IPS-11a (cell line): Measurements from ENCODE around the gene EIF2S1.
"Not testable (repeated sequence)": the region's sequence is repeated elsewhere in the genome, so short reads cannot be mapped to it uniquely, and the experiment has no call there.

Experiments
- H3K4me3 ChIP-seq: one replicate; pipeline ENCODE4 v1.5.1; 2013; ENCODE audit warnings: low read depth, low read length, control low read depth

Gene EIF2S1

DNA sequence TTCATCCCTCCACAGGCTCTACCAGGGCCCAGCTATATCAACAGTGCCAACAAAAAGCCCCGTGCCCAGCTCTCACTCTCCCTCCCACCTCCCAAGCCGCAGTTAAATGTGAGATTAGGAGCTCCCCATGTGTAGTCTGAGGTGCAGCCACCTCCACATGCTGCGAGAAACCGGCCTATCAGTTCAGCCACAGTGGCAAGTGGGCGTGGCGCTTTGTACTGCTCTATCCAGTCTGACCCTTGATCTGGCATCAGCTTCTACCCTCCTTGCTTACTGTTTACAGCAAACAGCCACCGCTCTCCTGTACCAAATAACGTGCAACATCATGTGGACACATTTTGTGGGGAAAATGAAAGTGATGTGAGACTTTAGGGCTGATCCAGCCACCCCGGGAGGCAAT lies 50.2 kb downstream of the EIF2S1 start:
- H3K4me3 ChIP-seq: no peak overlapping the region

GRCh38 chr14:67411370-67411769 lies 51.2 kb downstream of the EIF2S1 start:
- H3K4me3 ChIP-seq: peak overlapping the region; percentile 37

DNA sequence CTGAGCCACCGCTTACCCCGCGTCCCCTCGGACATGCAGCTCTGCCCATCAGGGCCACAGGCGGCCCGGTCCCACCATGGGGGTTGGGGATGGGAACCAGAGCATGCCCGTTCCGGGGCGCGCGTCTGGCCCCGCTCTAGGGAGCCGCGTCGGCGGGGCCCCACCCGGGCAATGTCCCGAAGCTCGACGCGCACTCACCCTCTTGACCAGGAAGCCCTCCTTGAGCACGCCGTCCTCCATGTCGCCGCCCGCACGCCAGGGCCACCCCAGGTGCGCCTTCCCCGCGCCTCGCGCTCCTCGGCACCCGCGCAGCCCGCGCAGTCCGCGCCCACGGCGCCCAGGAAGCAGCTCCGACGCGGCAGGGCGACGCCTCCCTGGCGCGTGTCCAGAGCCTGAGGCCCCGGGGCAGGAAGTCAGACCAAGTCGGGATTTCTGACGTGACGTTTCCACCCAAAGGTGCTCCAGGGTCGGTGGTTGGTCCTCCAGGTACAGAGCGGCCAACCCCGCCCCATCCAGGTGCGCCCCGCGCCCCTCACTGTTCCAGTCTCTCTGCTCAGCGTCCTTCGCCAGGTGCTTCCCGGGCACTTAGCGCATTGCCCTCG lies 51.8 kb downstream of the EIF2S1 start, which contains the start of gene PLEK2:
PLEK2 (minus strand) TSS at position 346 of the 602 bp plus-strand sequence; CDS start at position 240, 106 bp downstream.
- H3K4me3 ChIP-seq: peak within 1 kb of the TSS; percentile 37

GRCh38 chr14:67413806-67414769 lies 54.0 kb downstream of the EIF2S1 start:
- H3K4me3 ChIP-seq: no peak overlapping the region

- not testable (repeated sequence) for H3K4me3 ChIP-seq
These were observed 55.5 kb downstream of the EIF2S1 start for GRCh38 chr14:67415610-67416009.

DNA sequence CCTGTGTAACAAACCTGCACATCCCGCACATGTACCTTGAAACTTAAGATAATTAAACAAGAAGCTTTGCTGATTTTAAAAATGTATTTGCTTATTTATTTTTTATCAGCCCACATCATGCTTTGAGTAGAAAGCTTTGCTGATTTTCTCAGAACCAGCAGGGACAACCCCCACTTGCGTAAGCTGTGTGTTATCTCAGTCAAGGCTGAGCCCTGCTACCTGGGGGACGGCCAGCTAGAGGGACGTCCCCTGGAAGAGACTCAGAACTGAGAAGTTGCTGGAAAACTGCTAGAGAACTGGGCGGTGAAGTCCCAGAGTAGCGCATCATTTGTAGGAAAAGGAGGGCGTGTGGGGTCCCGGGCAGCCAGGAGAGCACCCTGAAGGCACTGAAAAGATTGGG lies 56.0 kb downstream of the EIF2S1 start:
- H3K4me3 ChIP-seq: no peak overlapping the region

GRCh38 chr14:67416810-67417209 lies 56.7 kb downstream of the EIF2S1 start:
- no peak overlapping the region for H3K4me3 ChIP-seq

DNA sequence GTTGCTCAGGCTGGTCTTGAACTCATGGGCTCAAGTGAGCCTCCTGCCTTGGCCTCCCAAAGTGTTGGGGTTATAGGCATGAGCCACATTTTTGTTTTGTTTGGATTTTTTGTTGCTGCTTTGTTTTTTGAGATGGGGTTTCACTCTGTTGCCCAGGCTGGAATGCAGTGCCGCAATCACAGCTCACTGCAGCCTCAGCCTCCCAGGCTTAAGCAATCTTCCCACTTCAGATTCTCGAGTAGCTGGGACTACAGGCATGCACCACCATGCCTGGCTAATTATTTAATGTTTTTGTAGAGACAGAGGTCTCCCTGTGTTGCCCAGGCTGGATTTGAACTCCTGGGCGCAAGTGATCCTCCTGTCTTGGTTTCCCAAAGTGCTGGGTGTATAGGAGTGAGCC lies 57.5 kb downstream of the EIF2S1 start:
- H3K4me3 ChIP-seq: no peak overlapping the region

GRCh38 chr14:67418401-67419191 lies 58.5 kb downstream of the EIF2S1 start:
- H3K4me3 ChIP-seq: no peak overlapping the region

- no peak overlapping the region for H3K4me3 ChIP-seq
These were observed 60.1 kb downstream of the EIF2S1 start for GRCh38 chr14:67420102-67420739.

DNA sequence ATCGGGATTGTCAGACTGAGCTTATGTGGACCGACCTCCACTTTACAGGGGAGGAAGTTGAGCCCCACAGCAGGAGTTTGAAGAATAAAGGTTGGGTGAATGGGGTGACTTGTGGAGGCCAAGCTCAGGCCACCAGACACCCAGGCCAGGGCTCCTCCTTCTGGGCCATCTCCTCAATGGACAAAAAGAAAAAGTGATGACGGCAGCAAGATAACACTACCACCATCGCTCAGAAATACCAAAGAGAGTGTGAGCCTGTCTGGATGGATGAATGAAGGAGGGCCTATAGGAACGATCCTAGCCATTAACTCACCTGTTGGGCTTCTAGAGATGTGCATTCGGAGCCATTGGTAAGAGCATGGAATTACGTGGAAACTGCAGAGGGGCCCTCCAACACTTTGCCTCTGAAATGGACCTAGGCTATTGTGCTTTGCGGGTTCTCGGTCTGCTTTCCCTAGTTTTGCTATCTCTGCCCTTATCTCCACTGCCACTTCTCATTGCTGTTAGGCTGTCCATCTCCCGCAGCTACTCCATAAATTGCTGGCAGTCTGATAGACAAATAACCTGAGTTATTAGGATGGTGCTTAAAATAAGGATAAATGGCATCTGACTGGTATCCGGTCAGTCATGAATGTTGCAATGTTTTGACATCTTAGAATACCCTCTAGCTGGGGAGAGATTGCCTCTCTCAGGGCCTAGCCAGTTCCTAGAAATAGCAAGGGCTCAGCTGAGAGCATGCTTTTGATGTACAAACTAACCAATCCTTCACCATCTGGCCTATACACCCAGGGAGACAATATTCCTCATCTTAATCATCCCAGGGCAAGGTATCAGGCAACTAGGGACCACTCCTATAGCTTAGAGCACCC lies 61.5 kb downstream of the EIF2S1 start:
- H3K4me3 ChIP-seq: no peak overlapping the region

DNA sequence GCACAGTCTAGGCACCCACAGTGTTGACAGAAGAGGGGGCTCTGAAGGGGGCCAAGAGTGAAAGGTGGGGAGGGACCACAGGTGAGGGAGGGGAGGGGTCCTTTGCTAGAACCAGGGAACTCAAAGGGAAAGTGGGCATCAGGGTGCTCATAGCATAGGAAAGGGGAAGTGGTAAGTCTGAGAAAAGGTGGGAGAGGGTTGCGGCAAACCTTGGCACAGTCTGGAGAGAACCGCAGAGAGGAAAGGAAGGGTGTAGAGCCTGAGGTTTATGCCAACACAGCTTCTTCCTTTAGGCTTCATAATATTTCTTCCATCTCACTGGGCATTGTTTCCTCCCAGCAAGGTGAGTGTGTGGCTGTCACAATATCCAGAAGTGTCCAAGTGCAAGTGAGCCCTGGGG lies 63.3 kb downstream of the EIF2S1 start:
- H3K4me3 ChIP-seq: no peak overlapping the region

GRCh38 chr14:67424539-67424938 lies 64.4 kb downstream of the EIF2S1 start:
- H3K4me3 ChIP-seq: no peak overlapping the region

DNA sequence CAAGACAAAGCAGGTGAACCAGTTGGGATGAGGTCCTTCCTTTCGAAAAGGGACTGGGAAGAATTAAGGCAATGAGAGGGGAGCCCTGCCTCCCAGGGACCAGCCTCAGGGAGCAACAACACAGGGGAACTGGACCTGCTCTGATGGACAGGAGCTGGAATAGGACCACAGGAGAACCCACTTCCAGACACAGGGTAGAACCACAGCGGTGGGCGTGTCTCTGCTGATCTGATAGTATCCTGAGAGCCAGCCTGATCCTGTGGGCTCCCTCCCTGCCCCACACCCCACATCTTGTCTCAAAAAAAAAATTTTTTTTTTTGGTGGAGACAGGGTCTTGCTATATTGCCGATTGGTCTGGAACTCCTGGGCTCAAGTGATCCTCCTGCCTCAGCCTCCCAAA lies 65.5 kb downstream of the EIF2S1 start:
- H3K4me3 ChIP-seq: no peak overlapping the region

DNA sequence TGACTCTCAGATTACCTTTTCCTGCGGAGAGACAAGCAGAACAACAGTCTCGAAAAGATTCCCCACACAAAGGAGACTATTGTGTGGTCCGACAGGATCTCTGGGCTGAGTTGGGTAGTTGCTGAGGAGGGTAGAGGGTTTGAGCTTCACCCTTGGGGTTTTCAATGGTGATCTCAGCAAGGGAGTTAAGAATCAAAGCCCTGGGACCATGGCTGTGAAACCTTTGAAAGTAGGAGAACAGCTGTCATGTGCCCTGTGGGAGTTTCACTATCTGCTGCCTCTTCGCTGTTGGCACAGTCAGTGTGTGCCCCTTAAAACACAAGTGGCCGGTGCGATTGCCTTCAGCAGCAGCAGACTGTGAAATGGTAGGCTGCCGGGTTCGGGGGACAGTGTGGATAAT lies 66.0 kb downstream of the EIF2S1 start:
- no peak overlapping the region for H3K4me3 ChIP-seq

- H3K4me3 ChIP-seq: no peak overlapping the region
These were observed 67.0 kb downstream of the EIF2S1 start for GRCh38 chr14:67426983-67427606.

- no peak overlapping the region for H3K4me3 ChIP-seq
These were observed 68.4 kb downstream of the EIF2S1 start for GRCh38 chr14:67428501-67429031.

GRCh38 chr14:67429510-67430205 lies 69.5 kb downstream of the EIF2S1 start:
- no peak overlapping the region for H3K4me3 ChIP-seq
